ENCODE measurements around the gene FOXF2. TPM values are rescaled to one million over a fixed set of nuclear protein-coding genes. Genes with fewer than 3 reads are reported as not detected.
A peak's percentile ranks its signal among the peaks of the same experiment; 100 is the strongest.

Gene FOXF2
- total RNA-seq, 1 donor from 2014 or later = not detected

GRCh38 chr6:1438471-1438881, 49.1 kb downstream of the FOXF2 start:
- no peak for ATAC-seq
- no peak for DNase-seq (ENCODE audit: low spot score)

- ATAC-seq (no peak), DNase-seq (ENCODE audit: low spot score) (no peak)
Measured at GRCh38 chr6:1439349-1439748, 50.0 kb downstream of the FOXF2 start.

- ATAC-seq (no peak), DNase-seq (ENCODE audit: low spot score) (peak; percentile 6)
Measured at GRCh38 chr6:1442929-1443328, 53.6 kb downstream of the FOXF2 start.

Other genes starting within 250 kb of the FOXF2 start
- gene FOXQ1, start 77.5 kb upstream of the FOXF2 start, total RNA-seq = 0.35 TPM
- 0.38 TPM for gene FOXC1, start 220.3 kb downstream of the FOXF2 start, total RNA-seq

Measured in left lobe of liver (tissue), 2 donors.